H1 (cell line): ENCODE results near the gene DESI1. TPM values are rescaled to one million over a fixed set of nuclear protein-coding genes. Genes with fewer than 3 reads are reported as not detected.

Experiments
- CEBPB ChIP-seq: IDR thresholded peaks from 2 replicates; pipeline ENCODE4 v1.6.1; 2012; ENCODE audit warnings: low read depth, low read length
- CHD7 ChIP-seq: fragments of 300-600 bp; sonication (generic); IDR thresholded peaks from 2 replicates; pipeline ENCODE4 v1.7.1; 2012; ENCODE audit warnings: low read length, moderate library complexity, mild to moderate bottlenecking, inconsistent platforms; ENCODE audit not compliant: insufficient replicate concordance
- POLR2AphosphoS5 ChIP-seq: IDR thresholded peaks from 2 replicates; pipeline ENCODE4 v1.6.1; 2011; ENCODE audit warnings: low read depth, low read length
- SIX5 ChIP-seq: IDR thresholded peaks from 2 replicates; pipeline ENCODE4 v1.6.1; 2011; ENCODE audit warnings: mild to moderate bottlenecking, low read depth, low read length
- polyA plus RNA-seq, 7 experiments: library from polyadenylated mRNA; depleted of rRNA in 3 of 7; stranded (reverse) in 5 of 7; unstranded in 2 of 7; fragments of >200 nt in 5 of 7; fragments of 200-250 nt in 2 of 7; gene quantifications; 1 replicate in 5 of 7; 2 replicates in 1 of 7; 4 replicates in 1 of 7; pipeline versions ENCODE4 v1.2.1 to v1.2.3, GENCODE V29; 2011 to 2013; ENCODE audit warnings: missing spikeins in 2 of 7, mixed read lengths in 2 of 7
- total RNA-seq: library from RNA; stranded (reverse); fragmentation: NEBNext Ultra II Directional; extraction: Animal tissue kit (Norgen Biotek cat#: 25700); gene quantifications from 2 replicates; pipeline ENCODE4 v1.2.1, GENCODE V29; 2021

The DESI1 gene
- total and polyA plus RNA-seq, 2 of the 8 experiments (the other 6 are each of a cell fraction or from before 2014, with no cell fraction given): 27.6 to 34.3 TPM

GRCh38 chr22:41560095-41560471, 60.8 kb downstream of the DESI1 start (continued):
- TF ChIP-seq CHD7: no peak
- no peak for TF ChIP-seq SIX5
- TF ChIP-seq POLR2AphosphoS5: no peak
- no peak for TF ChIP-seq CEBPB
